Measurements from ENCODE around the gene SKIDA1. TPM values are rescaled to one million over a fixed set of nuclear protein-coding genes. Genes with fewer than 3 reads are reported as not detected.

The SKIDA1 gene
- total RNA-seq, 1 donor from 2014 or later: 127 TPM

- Histone ChIP-seq H3K9me3 (ENCODE audit: low read depth) (no peaks in the 10 kb centered on the region), H3K4me3 (peak overlapping the region; percentile 97), H3K9ac (peak overlapping the region; percentile 95), H4K20me1 (ENCODE audit: low read depth) (peaks cover 4% of the 10 kb centered on the region), H3K27me3 (no peaks in the 10 kb centered on the region), H3K4me2 (peak overlapping the region; percentile 83), H3K79me2 (ENCODE audit: low read depth) (peaks cover 97% of the 10 kb centered on the region), H2AFZ (replicated peaks) (no peak overlapping the region), H3K4me1 (peaks cover 53% of the 10 kb centered on the region), H3F3A (ENCODE audit: low read depth) (peaks cover 100% of the 10 kb centered on the region), H3K36me3 (no peaks in the 10 kb centered on the region), H3K27ac (peak overlapping the region; percentile 99)
- Mint-ChIP-seq H3K9me3 (no peaks in the 10 kb centered on the region), H3K36me3 (peaks cover 5% of the 10 kb centered on the region), H3K27me3 (ENCODE audit: insufficient read depth, low read depth) (peaks cover 3% of the 10 kb centered on the region), H3K4me1 (peaks cover 42% of the 10 kb centered on the region), H3K4me3 (peak overlapping the region; percentile 96), H3K27ac (peak overlapping the region; percentile 100)
- DNase-seq (ENCODE audit: low spot score): peak; percentile 83
- TF ChIP-seq EZH2 (IDR thresholded peaks at IDR 0.05): no peak
- no peak for TF ChIP-seq EZH2phosphoT487 (IDR thresholded peaks at IDR 0.05)
- no peak for TF ChIP-seq CTCF (IDR thresholded peaks at IDR 0.05)
Measured at GRCh38 chr10:21526188-21526859, 842 bp upstream of the SKIDA1 start.

- peak overlapping the region; percentile 74 for H3K9ac ChIP-seq
- no peaks in the 10 kb centered on the region for H3K9me3 ChIP-seq (ENCODE audit: low read depth)
- H3F3A ChIP-seq (ENCODE audit: low read depth): peaks cover 99% of the 10 kb centered on the region
- peaks cover 51% of the 10 kb centered on the region for H3K4me1 ChIP-seq
- Mint-ChIP-seq H3K36me3 (peaks cover 5% of the 10 kb centered on the region), H3K27me3 (ENCODE audit: insufficient read depth, low read depth) (peaks cover 3% of the 10 kb centered on the region), H3K9me3 (no peaks in the 10 kb centered on the region), H3K4me1 (peaks cover 51% of the 10 kb centered on the region), H3K4me3 (peak overlapping the region; percentile 93), H3K27ac (peak overlapping the region; percentile 97)
- no peaks in the 10 kb centered on the region for H3K27me3 ChIP-seq
- H3K79me2 ChIP-seq (ENCODE audit: low read depth): peaks cover 97% of the 10 kb centered on the region
- TF ChIP-seq EZH2 (IDR thresholded peaks at IDR 0.05) (no peak), EZH2phosphoT487 (IDR thresholded peaks at IDR 0.05) (no peak), CTCF (IDR thresholded peaks at IDR 0.05) (no peak)
- H3K36me3 ChIP-seq: no peaks in the 10 kb centered on the region
- peaks cover 4% of the 10 kb centered on the region for H4K20me1 ChIP-seq (ENCODE audit: low read depth)
- peak overlapping the region; percentile 99 for H3K27ac ChIP-seq
- DNase-seq (ENCODE audit: low spot score): peak; percentile 47
- no peak overlapping the region for H2AFZ ChIP-seq (replicated peaks)
- peak overlapping the region; percentile 97 for H3K4me3 ChIP-seq
- H3K4me2 ChIP-seq: peak overlapping the region; percentile 83
Measured at GRCh38 chr10:21524526-21525366, 736 bp downstream of the SKIDA1 start.

GRCh38 chr10:21524131-21524525 is 1.4 kb downstream of the SKIDA1 start:
- H3K79me2 ChIP-seq (ENCODE audit: low read depth): peaks cover 97% of the 10 kb centered on the region

More at GRCh38 chr10:21524131-21524525, 1.4 kb downstream of the SKIDA1 start:
- H2AFZ ChIP-seq (replicated peaks): no peak overlapping the region
- H3K27me3 ChIP-seq: no peaks in the 10 kb centered on the region
- H4K20me1 ChIP-seq (ENCODE audit: low read depth): no peaks in the 10 kb centered on the region
- Mint-ChIP-seq H3K36me3 (peaks cover 5% of the 10 kb centered on the region), H3K27me3 (ENCODE audit: insufficient read depth, low read depth) (peaks cover 3% of the 10 kb centered on the region), H3K4me3 (peak overlapping the region; percentile 93), H3K27ac (peak overlapping the region; percentile 97), H3K9me3 (no peaks in the 10 kb centered on the region), H3K4me1 (peaks cover 51% of the 10 kb centered on the region)
- peak overlapping the region; percentile 97 for H3K4me3 ChIP-seq
- peaks cover 99% of the 10 kb centered on the region for H3F3A ChIP-seq (ENCODE audit: low read depth)
- no peaks in the 10 kb centered on the region for H3K36me3 ChIP-seq
- H3K9ac ChIP-seq: peak overlapping the region; percentile 74
- no peak for TF ChIP-seq CTCF (IDR thresholded peaks at IDR 0.05)
- TF ChIP-seq EZH2phosphoT487 (IDR thresholded peaks at IDR 0.05): no peak
- TF ChIP-seq EZH2 (IDR thresholded peaks at IDR 0.05): no peak
- peaks cover 51% of the 10 kb centered on the region for H3K4me1 ChIP-seq
- peak overlapping the region; percentile 83 for H3K4me2 ChIP-seq
- no peak for DNase-seq (ENCODE audit: low spot score)
- no peaks in the 10 kb centered on the region for H3K9me3 ChIP-seq (ENCODE audit: low read depth)
- peak overlapping the region; percentile 99 for H3K27ac ChIP-seq

All from neural progenitor cell (in vitro differentiated cells).